Lower leg skin (tissue), 4 donors: ENCODE data around the gene NFKBIB. TPM values are rescaled to one million over a fixed set of nuclear protein-coding genes. Genes with fewer than 3 reads are reported as not detected.
"Not testable (repeated sequence)": the region's sequence is repeated elsewhere in the genome, so short reads cannot be mapped to it uniquely, and the experiment has no call there.

Experiments used
- DNase-seq, 2 donors: peaks; one replicate each; pipeline ENCODE4 v3.0.0-alpha.2; 2019; ENCODE audit warnings: low spot score in 2 of 2
- H3K4me3 ChIP-seq: fragments of 200-600 bp; sonication (generic); 2 replicates; pipeline ENCODE4 v1.5.1; 2017; ENCODE audit warnings: mild to moderate bottlenecking, low read depth; ENCODE audit not compliant: poor library complexity, severe bottlenecking
- POLR2A ChIP-seq, 2 donors: fragments of 450-650 bp; IDR thresholded peaks; one replicate each; pipeline ENCODE4 v1.6.1; 2016 to 2017; ENCODE audit warnings: antibody characterized with exemption in 2 of 2, mild to moderate bottlenecking in 1 of 2, moderate library complexity in 1 of 2
- WGBS, 2 donors: methylation state at CpG; one replicate each; pipeline ENCODE4 v1.1.5; 2018; 5-methylcytosine and 5-hydroxymethylcytosine counted together
- intact Hi-C: fragments of 100-400 bp; cut with DNase I; formaldehyde crosslinking; loops from one replicate; pipeline ENCODE4 v1.15.0; 2023; ENCODE audit warnings: low total_unique reads
- total RNA-seq, 4 donors: library from RNA; depleted of rRNA; stranded (reverse); fragments of >200 nt; gene quantifications; one replicate each; pipeline ENCODE4 v1.1.0, GENCODE V29; 2016
- TF ChIP-seq, protein P1 (sequence below), 3 donors: fragments of 450-650 bp; IDR thresholded peaks; one replicate each; pipeline ENCODE4 v1.5.1; 2016; ENCODE audit warnings: antibody characterized with exemption in 3 of 3, mild to moderate bottlenecking in 3 of 3, moderate library complexity in 2 of 3

NFKBIB gene
- total RNA-seq, 4 donors from 2014 or later = 26.9 to 51.2 (median 31.5) TPM

DNA sequence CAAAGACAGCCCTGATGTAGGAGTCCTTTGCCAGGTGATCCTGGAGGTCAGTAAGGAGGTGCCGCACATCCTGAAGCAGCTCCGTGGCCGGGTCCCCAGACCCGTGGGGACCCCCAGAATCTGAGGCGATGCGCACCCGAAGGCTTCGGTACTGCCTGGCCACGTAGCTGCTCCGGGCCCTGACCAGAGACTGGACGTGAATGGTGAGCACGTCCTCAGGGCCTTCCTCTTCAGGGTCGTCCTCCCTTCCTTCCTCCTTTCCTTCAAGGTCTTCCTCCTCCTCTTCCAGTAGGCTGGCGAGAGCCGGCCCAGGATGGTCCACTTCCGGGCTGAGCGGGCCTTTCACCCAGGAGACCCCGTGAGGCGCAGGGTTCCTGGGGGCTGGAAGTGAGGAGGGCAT, 29.2 kb upstream of the NFKBIB start:
- no peak for TF ChIP-seq POLR2A (IDR thresholded peaks at IDR 0.05)
- TF ChIP-seq, protein P1, sequence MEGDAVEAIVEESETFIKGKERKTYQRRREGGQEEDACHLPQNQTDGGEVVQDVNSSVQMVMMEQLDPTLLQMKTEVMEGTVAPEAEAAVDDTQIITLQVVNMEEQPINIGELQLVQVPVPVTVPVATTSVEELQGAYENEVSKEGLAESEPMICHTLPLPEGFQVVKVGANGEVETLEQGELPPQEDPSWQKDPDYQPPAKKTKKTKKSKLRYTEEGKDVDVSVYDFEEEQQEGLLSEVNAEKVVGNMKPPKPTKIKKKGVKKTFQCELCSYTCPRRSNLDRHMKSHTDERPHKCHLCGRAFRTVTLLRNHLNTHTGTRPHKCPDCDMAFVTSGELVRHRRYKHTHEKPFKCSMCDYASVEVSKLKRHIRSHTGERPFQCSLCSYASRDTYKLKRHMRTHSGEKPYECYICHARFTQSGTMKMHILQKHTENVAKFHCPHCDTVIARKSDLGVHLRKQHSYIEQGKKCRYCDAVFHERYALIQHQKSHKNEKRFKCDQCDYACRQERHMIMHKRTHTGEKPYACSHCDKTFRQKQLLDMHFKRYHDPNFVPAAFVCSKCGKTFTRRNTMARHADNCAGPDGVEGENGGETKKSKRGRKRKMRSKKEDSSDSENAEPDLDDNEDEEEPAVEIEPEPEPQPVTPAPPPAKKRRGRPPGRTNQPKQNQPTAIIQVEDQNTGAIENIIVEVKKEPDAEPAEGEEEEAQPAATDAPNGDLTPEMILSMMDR (IDR thresholded peaks at IDR 0.05) = no peak
- no peak overlapping the region for H3K4me3 ChIP-seq
- no peak for DNase-seq
- WGBS, 2 donors = 88 to 92% methylated on average over 18 to 19 of the region's 19 CpGs
- intact Hi-C loops = no loop called here

DNA sequence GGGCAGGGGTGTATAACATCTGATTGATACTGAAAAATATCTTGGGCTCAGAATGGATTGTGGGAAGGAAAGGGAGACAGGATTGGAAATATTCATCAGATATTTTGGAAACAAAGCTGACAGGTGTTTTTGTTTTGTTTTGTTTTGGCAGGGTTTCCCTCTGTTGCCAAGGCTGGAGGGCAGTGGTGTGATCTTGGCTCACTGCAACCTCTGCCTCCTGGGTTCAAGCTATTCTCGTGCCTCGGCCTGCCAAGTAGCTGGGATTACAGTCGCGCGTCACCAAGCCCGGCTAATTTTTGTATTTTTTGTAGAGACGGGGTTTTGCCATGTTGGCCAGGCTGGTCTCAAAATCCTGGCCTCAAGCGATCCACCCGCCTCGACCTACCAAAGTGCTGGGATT, 26.4 kb upstream of the NFKBIB start:
- DNase-seq, intact Hi-C loops, H3K4me3 ChIP-seq: not testable (repeated sequence)
- 51 to 61% methylated on average over 10 of the region's 10 CpGs for WGBS, 2 donors

GRCh38 chr19:38875656-38876395, 23.9 kb upstream of the NFKBIB start:
- 70 to 75% methylated on average over 6 of the region's 6 CpGs for WGBS, 2 donors
- H3K4me3 ChIP-seq = no peak overlapping the region
- TF ChIP-seq, protein P1 (IDR thresholded peaks at IDR 0.05) = no peak
- TF ChIP-seq POLR2A (IDR thresholded peaks at IDR 0.05) = no peak
- DNase-seq = no peak
- intact Hi-C loops = no loop called here

DNA sequence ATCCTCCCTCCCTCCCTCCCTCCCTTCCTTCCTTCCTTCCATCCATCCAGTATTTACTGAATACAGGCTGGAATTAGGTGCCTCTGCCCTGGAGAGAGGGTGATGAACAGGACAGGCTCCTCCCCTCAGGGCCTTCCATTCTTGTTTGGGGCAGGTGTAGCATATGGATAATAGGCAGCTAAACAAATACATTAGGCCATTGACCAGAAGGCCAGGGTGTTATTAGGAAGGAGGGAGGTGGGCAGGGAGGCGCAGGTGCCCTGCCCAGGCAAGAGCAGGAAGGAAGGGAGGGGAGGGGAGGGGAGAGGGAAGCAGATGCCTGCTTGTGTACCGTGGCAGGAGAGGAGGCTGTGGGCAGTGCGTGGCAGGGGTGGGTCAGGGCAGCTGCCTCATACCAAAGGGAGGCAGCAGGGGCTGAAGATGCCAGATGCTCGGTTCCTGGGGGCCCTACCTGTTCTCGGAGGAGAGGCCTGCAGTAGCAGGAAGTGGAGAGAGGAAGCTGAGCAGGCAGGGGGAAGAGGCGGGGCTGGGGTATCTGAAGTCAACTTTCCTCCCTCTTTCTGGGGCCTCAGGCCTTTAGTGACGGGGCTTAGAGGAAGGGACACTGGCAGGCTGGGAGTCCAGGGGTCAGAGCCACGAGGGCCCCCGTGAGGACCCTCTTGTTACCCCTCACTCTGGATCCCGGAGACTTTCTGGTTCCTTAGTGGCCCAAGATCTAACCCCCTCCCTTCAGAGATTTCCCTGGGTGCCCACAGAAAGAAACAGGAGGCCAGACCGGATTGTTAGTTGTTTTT, 21.8 kb upstream of the NFKBIB start, which contains the start of gene RINL:
TSS of gene RINL (minus strand) at position 495 of the 794 bp plus-strand sequence. CDS start 1,533 bp downstream, outside the sequence.
- intact Hi-C loops = no loop called here
- WGBS, 2 donors = 29 to 42% methylated on average over 11 of the region's 11 CpGs
- no peak for DNase-seq
- H3K4me3 ChIP-seq = no peak within 1 kb of the TSS
- TF ChIP-seq, protein P1 (IDR thresholded peaks at IDR 0.05) = no peak
- no peak for TF ChIP-seq POLR2A (IDR thresholded peaks at IDR 0.05)

DNA sequence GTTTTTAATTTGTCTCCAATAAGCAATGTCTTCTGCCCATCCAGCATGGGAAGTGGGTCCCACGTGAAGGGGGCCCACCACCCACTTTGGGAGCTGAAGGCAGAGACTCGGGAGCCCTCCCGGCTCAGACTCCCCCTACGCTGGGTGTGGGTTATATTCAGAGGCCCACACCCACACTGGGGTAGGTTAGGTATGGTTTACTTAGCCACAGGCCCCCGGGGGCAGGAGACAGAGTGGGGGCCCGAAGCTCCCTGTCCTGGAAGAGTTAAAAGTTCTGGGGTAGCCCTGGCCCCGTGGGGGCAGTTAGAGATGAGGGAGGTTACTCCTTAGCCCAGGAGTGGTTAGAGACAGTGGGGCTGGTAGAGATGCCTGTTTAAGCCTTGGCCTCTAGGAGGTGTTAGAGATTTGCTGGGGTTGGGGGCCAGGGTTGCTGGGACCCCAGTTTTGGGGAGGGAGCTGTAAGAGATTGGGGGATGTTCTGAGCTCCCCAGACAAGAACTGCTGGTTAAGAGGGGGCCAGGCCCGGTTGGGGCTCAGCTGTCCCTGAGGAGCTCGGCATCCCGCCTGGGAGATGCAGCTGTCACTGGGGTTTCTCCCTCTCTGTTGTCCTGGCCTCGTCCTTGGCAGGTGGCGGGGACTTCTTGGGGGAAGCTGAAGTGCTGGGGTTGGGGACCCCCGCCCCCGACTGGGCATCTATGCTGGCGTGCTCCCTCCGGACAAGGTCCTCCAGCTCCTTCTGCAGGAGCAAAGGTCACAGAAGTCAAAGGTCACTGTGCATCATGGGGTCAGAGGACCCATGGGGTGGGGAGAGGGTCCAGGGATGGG, 21.0 kb upstream of the NFKBIB start:
- intact Hi-C loops = no loop called here
- no peak overlapping the region for H3K4me3 ChIP-seq
- 73 to 78% methylated on average over 11 to 12 of the region's 16 CpGs for WGBS, 2 donors
- no peak for DNase-seq
- no peak for TF ChIP-seq POLR2A (IDR thresholded peaks at IDR 0.05)
- TF ChIP-seq, protein P1 (IDR thresholded peaks at IDR 0.05) = no peak

DNA sequence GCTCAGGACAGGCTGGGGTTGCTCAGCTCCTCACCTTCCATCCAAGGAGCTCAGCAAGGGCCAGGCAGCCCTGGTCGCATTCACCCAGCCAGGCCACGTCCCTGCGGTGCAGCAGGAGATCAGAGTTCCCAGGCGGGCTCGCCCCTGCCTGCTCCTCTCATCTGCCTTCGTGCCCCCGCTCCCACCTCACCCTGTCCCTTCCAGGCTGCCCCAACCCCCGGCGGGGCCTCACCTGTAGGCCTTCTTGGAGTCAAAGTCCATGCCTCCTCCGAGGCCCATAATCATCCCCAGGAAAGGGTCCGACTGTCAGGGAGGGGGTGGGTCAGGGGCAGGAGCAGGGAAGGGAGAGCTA, 20.4 kb upstream of the NFKBIB start:
- no peak overlapping the region for H3K4me3 ChIP-seq
- no peak for DNase-seq
- intact Hi-C loops = no loop called here
- 87 to 92% methylated on average over 10 to 11 of the region's 11 CpGs for WGBS, 2 donors
- TF ChIP-seq POLR2A (IDR thresholded peaks at IDR 0.05) = no peak
- TF ChIP-seq, protein P1 (IDR thresholded peaks at IDR 0.05) = no peak
